GM19240 (cell line): ENCODE results near the gene VEPH1.
"Not testable (repeated sequence)": the region's sequence is repeated elsewhere in the genome, so short reads cannot be mapped to it uniquely, and the experiment has no call there.

Experiments used
- DNase-seq: peaks from one replicate; pipeline ENCODE4 v3.0.0; 2011; ENCODE audit warnings: low spot score; ENCODE audit not compliant: insufficient read length

Gene VEPH1

DNA sequence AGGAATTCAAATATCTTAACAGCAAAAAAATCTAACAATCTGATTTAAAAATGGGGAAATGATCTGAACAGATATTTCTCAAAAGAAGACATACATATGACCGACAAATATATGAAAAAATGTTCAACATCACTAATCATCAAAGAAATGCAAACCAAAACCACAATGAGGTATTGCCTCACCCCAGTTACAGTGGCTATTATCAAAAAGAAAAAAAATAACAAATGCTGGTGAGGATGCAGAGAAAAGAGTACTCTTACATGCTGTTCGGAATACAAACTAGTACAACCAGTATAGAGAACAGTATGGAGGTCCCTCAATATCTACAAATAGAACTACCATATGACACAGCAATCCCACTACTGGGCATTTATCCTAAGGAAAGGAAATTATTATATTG lies 152.6 kb downstream of the VEPH1 start:
- not testable (repeated sequence) for DNase-seq

DNA sequence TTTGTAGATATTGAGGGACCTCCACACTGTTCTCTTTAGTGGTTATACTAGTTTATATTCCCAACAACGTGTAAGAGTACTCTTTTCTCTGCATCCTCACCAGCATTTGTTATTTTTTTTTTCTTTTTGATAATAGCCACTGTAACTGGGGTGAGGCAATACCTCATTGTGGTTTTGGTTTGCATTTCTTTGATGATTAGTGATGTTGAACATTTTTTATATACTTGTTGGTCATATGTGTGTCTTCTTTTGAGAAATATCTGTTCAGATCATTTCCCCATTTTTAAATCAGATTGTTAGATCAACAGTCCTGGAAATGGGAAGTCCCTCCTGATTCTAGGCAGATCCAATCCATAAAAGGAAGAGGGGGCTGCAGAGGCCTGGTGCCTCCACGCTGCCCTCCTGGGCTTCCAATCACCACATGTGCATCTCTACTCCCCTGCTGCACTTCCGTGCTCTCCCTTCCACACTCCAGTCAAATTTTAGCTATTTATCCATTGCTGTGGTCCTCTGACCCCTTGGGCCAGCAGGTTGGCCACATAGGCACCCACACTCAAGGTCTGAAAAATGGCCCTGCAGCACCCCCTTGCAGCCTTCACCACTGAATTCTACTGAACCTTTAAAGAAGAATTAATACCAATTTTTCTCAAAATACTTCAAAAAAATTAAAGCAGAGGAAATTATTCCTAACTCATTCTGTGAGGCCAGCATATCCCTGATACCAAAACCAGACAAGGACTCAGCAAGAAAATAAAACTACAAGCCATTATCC lies 154.7 kb downstream of the VEPH1 start:
- DNase-seq: not testable (repeated sequence)

- DNase-seq: no peak
Observed at GRCh38 chr3:157347577-157348303, 155.5 kb downstream of the VEPH1 start.

DNA sequence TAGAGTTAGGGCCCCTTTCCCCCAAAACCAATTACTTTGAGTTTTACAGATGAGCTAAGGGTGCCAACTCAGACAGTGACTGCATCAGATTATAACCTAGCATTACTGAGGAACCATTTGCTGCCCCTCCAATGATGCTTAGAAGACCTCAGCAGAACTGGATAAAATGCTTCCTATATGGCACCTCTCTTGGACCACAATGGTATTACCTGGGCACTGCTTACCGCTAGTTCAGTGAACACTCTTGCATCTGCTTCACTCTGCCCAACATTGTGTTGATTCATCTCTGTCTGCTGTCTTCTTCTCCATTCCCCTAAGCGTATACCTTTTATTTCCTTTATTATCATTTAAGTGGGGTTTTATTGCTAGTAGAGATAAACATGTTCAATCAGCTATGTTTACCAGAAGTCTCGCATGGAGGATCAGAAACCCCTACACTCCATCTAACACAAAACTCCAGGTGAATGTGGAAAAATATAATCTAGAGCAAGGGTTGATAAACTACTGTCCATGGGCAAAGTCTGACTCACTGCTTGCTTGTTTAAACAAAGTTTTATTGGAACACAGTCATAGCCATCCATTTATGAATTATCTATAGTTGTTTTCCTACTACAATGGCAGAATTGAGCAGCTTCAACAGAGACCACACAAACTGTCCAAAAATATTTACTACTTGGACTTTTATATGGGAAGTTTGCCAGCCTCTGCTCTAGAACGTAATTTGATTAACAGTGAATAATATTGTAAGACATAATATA lies 166.8 kb downstream of the VEPH1 start:
- DNase-seq: no peak

DNA sequence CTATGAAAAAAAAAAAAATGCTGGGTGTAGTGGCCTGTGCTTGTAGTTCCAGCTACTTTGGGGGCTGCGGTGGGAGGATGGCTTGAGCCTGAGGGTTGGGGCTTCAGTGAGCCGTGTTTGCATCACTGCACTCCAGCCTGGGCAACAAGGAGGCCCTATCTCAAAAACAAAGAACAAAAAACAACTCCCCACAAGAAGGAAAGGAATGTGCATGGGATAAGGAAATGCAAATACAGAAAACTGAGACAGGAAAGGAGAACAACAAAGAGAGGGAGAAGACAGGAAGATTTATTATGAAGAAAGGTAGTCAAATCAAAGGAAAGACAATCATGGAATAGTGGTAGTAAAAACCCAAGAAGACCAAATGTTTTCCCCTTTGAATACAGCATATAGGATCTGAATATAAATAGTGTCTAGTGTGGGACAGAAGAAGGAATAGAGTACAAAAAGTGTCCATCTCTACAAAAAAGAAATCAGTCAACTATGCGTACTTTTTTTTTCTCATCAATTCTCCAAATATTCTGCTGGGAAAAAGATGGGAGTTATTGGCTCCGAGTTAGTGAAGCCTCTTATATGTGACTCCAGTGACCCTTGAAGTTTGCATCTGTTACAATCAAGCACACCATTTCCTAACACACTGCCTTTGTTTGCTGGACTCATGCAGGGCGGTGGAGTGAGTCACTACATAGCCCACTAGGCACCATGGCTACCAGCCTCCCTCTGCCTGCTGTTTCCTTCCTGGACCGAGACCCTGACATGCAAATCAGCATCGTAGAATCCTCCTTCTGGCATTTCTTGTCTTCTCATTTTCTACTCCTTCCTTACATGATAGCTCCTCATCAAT lies 167.8 kb downstream of the VEPH1 start:
- DNase-seq: no peak

DNA sequence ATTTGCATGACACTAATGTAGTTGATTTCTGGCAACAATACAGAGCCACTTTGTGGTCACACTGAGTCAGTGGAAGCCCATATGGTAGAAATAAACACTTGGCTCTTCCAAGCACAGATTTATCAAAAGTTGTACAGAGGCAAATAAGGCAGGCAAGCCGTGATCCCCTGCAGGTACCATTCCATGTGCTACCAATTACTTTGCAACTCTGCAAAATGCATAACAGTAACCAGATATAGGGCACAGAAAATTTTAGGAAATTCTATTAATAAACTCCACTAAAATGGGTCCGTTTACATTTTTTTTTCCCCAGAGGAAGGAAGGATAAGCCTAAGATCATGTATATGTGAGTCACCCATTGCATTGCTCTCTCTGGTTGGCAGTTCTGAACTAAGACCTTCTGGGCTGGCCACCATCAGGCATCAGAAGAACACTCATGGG lies 169.6 kb downstream of the VEPH1 start:
- DNase-seq: no peak

DNA sequence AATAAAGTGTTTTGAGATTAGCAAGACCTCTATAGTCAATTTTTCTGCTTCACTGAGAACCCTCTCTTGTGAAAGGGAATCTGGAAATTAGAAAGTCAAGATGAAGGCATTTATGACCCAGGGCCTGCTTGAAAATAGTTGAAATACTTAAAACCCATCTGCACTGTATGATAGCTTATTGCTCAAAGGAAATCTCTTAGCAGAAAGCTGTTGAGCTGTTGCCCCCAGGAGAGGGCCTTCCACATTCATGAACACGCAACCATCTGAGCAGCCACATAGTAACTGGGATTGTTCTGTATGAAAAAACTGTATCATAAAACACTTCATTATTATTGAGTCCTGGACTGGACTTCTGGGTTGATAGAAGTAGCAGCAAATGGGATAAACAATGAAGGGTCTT lies 173.0 kb downstream of the VEPH1 start:
- DNase-seq: no peak

DNA sequence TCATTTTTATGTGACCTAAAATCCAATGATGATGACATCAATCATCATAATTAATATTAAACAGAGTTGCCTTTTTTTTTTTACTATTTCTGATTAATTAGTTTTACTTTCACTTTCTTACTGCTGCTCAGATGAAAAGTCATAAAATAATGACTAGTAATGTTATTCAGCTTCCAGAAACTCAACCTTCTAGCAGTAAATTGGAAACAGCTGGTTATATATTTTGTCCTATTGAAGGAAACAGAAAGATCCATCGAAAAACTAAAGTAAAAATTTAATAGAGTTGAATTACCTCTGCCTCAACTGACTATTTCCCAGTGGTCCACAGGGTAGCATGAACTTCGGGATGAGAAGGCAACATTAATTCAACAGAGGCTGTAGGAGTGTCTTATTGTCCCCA lies 173.7 kb downstream of the VEPH1 start:
- no peak for DNase-seq

GRCh38 chr3:157327837-157328236 lies 175.4 kb downstream of the VEPH1 start:
- DNase-seq: no peak

GRCh38 chr3:157327018-157327417 lies 176.2 kb downstream of the VEPH1 start:
- DNase-seq: no peak

GRCh38 chr3:157324869-157325268 lies 178.3 kb downstream of the VEPH1 start:
- not testable (repeated sequence) for DNase-seq

- DNase-seq: no peak
Observed at GRCh38 chr3:157323360-157323759, 179.9 kb downstream of the VEPH1 start.

- DNase-seq: no peak
Observed at GRCh38 chr3:157319672-157320071, 183.5 kb downstream of the VEPH1 start.

GRCh38 chr3:157318639-157319288 lies 184.5 kb downstream of the VEPH1 start:
- no peak for DNase-seq

GRCh38 chr3:157317895-157318294 lies 185.3 kb downstream of the VEPH1 start:
- no peak for DNase-seq

GRCh38 chr3:157313186-157313585 lies 190.0 kb downstream of the VEPH1 start:
- DNase-seq: no peak

DNA sequence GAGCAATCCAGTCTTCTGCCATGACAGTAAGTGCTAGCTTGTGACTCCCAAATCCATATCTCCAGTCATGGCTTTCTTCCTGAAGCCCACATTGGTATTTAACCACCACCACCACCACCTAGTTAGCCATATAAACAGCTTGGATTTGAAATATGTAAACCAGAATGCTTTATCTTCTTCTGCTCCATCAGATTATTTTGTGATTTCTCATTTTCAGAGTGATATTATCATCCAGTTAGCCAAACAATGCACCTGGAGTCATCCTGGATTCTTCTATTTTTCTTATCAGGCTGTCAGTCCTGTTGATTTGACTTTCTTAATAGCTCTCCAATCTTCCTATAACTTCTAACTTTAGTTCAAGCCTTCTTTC lies 190.9 kb downstream of the VEPH1 start:
- no peak for DNase-seq

DNA sequence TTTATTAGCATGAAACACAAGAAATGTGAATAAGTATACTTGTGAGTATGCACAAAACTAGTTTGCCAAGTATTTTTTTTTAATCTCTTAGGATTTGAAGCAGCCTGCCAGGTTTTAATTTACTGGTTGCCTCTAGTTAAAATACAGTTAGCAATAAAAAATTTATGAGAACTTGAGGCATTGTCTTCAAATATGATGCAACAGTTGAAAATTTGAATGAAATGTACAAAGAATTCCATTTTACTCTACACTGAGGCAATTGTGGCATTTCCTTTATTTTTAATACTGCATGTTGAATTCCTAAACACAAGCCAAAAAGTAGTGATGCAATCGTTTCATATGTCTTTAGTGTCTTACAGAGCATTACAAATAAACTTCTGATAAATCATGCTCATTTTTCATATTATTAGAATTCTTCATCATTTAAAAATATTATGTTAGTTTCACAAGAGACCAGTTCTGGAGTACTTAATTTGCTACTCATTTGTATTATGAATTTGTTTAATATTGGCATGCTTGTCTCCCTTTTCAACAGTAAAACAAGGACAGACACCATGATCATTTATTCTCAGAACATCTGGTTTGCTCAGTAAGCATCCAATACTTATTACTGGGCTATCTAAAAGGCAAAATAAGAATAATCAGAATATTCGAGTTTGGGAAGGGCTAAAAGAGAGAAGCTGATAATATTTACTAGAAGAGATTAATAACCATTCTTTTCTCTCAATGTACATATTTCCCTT lies 191.4 kb downstream of the VEPH1 start:
- DNase-seq: no peak

GRCh38 chr3:157310329-157311052 lies 192.7 kb downstream of the VEPH1 start:
- DNase-seq: no peak
